Chondrocyte (in vitro differentiated cells): ENCODE results near the gene BNIP1. TPM values are rescaled to one million over a fixed set of nuclear protein-coding genes. Genes with fewer than 3 reads are reported as not detected.
"Not testable (repeated sequence)": the region's sequence is repeated elsewhere in the genome, so short reads cannot be mapped to it uniquely, and the experiment has no call there.

Experiments
- DNase-seq: peaks from one replicate; pipeline ENCODE4 v3.0.0; 2021; ENCODE audit warnings: mixed read lengths, low spot score
- H3K27ac Mint-ChIP-seq: one replicate; pipeline ENCODE4 v1.8.0; 2021; ENCODE audit warnings: mild to moderate bottlenecking, moderate library complexity, mixed read lengths; ENCODE audit not compliant: unreplicated experiment
- H3K27me3 Mint-ChIP-seq: 2 replicates; pipeline ENCODE4 v1.8.0; 2021; ENCODE audit warnings: low read depth, mixed read lengths
- H3K36me3 Mint-ChIP-seq: 2 replicates; pipeline ENCODE4 v1.8.0; 2021; ENCODE audit warnings: low read depth, mixed read lengths
- H3K4me1 Mint-ChIP-seq: 2 replicates; pipeline ENCODE4 v1.8.0; 2021; ENCODE audit warnings: low read depth, mild to moderate bottlenecking, mixed read lengths
- H3K4me3 Mint-ChIP-seq: one replicate; pipeline ENCODE4 v1.8.0; 2021; ENCODE audit warnings: mild to moderate bottlenecking, moderate library complexity, mixed read lengths; ENCODE audit not compliant: unreplicated experiment
- H3K9me3 Mint-ChIP-seq: 2 replicates; pipeline ENCODE4 v1.8.0; 2021; ENCODE audit warnings: low read depth, mixed read lengths
- CTCF ChIP-seq: fragments of 200-600 bp; sonication (generic); IDR thresholded peaks from 2 replicates; pipeline ENCODE4 v1.5.0; 2021; ENCODE audit warnings: antibody characterized with exemption, mild to moderate bottlenecking, moderate library complexity
- total RNA-seq: library from RNA; stranded (reverse); gene quantifications from 3 replicates; pipeline ENCODE4 v1.2.1, GENCODE V29; 2021

Gene BNIP1
- total RNA-seq, 1 donor from 2014 or later = 9.4 TPM

GRCh38 chr5:173108914-173109313 lies 35.4 kb upstream of the BNIP1 start:
- Mint-ChIP-seq H3K27me3 (no peaks in the 10 kb centered on the region), H3K36me3 (peaks cover 18% of the 10 kb centered on the region), H3K27ac (no peak overlapping the region), H3K9me3 (no peaks in the 10 kb centered on the region), H3K4me1 (no peaks in the 10 kb centered on the region), H3K4me3 (no peak overlapping the region)
- TF ChIP-seq CTCF = no peak
- DNase-seq = no peak

- Mint-ChIP-seq H3K9me3 (peaks cover 2% of the 10 kb centered on the region), H3K27ac (no peak overlapping the region), H3K4me3 (no peak overlapping the region), H3K36me3 (peaks cover 22% of the 10 kb centered on the region), H3K4me1 (no peaks in the 10 kb centered on the region), H3K27me3 (no peaks in the 10 kb centered on the region)
- TF ChIP-seq CTCF = no peak
- DNase-seq = no peak
Measured at GRCh38 chr5:173114536-173114935, 29.8 kb upstream of the BNIP1 start.

- no peak for TF ChIP-seq CTCF
- Mint-ChIP-seq H3K4me1 (no peaks in the 10 kb centered on the region), H3K9me3 (peaks cover 7% of the 10 kb centered on the region), H3K36me3 (peaks cover 13% of the 10 kb centered on the region), H3K4me3 (no peak overlapping the region), H3K27ac (no peak overlapping the region), H3K27me3 (no peaks in the 10 kb centered on the region)
- no peak for DNase-seq
Measured at GRCh38 chr5:173119719-173120118, 24.6 kb upstream of the BNIP1 start.

GRCh38 chr5:173123416-173123815 lies 20.9 kb upstream of the BNIP1 start:
- Mint-ChIP-seq H3K27me3 (no peaks in the 10 kb centered on the region), H3K4me1 (no peaks in the 10 kb centered on the region), H3K9me3 (peaks cover 7% of the 10 kb centered on the region), H3K27ac (no peak overlapping the region), H3K4me3 (no peak overlapping the region), H3K36me3 (peaks cover 11% of the 10 kb centered on the region)
- no peak for DNase-seq
- no peak for TF ChIP-seq CTCF

- H3K27me3 Mint-ChIP-seq, H3K4me3 Mint-ChIP-seq, H3K27ac Mint-ChIP-seq, H3K4me1 Mint-ChIP-seq, H3K9me3 Mint-ChIP-seq, DNase-seq: not testable (repeated sequence)
- H3K36me3 Mint-ChIP-seq = peaks cover 12% of the 10 kb centered on the region
Measured at GRCh38 chr5:173132166-173132565, 12.2 kb upstream of the BNIP1 start.

GRCh38 chr5:173138707-173139106 lies 5.6 kb upstream of the BNIP1 start:
- no peak overlapping the region for H3K4me3 Mint-ChIP-seq
- H3K27me3 Mint-ChIP-seq = no peaks in the 10 kb centered on the region
- no peak for DNase-seq
- H3K4me1 Mint-ChIP-seq = no peaks in the 10 kb centered on the region
- TF ChIP-seq CTCF = no peak
- H3K36me3 Mint-ChIP-seq = peaks cover 1% of the 10 kb centered on the region
- H3K27ac Mint-ChIP-seq = no peak overlapping the region
- no peaks in the 10 kb centered on the region for H3K9me3 Mint-ChIP-seq
